Astrocyte (in vitro differentiated cells and primary cell): ENCODE data around the gene HSD17B12.

ENCODE experiments used
- EZH2 ChIP-seq: IDR thresholded peaks from 2 replicates; pipeline ENCODE4 v1.6.1; 2012; ENCODE audit warnings: mild to moderate bottlenecking, low read length, inconsistent platforms; ENCODE audit not compliant: insufficient read depth
- TF ChIP-seq, protein P1 (sequence below): IDR thresholded peaks from 2 replicates; pipeline ENCODE4 v1.5.1; 2011; ENCODE audit warnings: low read depth, mild to moderate bottlenecking, inconsistent platforms, low read length, moderate library complexity; ENCODE audit not compliant: insufficient read depth

DNA sequence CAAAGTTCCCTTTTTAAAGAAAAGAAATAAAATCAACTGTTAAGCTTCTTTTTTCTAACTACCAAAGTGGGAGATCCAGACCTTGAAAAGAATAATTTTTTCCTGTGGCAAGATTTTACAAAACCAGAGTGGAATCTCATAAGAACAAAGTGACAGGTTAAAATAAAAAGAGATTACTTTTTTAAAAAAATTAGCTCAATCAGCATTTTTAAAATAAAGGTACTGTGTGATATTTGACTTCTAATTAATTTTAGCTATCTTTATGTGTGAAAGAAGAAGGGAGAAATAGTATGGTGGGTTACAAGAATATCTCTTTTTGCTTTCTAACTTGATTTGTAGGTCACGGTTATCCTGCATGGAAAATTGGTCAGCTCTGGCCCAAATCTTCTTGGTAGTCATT is 107.3 kb downstream of the HSD17B12 start:
- TF ChIP-seq, protein P1, sequence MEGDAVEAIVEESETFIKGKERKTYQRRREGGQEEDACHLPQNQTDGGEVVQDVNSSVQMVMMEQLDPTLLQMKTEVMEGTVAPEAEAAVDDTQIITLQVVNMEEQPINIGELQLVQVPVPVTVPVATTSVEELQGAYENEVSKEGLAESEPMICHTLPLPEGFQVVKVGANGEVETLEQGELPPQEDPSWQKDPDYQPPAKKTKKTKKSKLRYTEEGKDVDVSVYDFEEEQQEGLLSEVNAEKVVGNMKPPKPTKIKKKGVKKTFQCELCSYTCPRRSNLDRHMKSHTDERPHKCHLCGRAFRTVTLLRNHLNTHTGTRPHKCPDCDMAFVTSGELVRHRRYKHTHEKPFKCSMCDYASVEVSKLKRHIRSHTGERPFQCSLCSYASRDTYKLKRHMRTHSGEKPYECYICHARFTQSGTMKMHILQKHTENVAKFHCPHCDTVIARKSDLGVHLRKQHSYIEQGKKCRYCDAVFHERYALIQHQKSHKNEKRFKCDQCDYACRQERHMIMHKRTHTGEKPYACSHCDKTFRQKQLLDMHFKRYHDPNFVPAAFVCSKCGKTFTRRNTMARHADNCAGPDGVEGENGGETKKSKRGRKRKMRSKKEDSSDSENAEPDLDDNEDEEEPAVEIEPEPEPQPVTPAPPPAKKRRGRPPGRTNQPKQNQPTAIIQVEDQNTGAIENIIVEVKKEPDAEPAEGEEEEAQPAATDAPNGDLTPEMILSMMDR = no peak
- TF ChIP-seq EZH2 = no peak
